GM23338 (cell line): Measurements from ENCODE around the gene PLAAT1. TPM values are rescaled to one million over a fixed set of nuclear protein-coding genes. Genes with fewer than 3 reads are reported as not detected.

Experiments used
- ATAC-seq: fragments of 200-7000 bp; cut with Tn5 transposase; 3 replicates; pipeline ENCODE4 v1.9.1; 2020
- DNase-seq: peaks from one replicate; pipeline ENCODE4 v3.0.0-alpha.2; 2015; ENCODE audit warnings: low spot score
- H2AFZ ChIP-seq: fragments of 200-600 bp; sonication (generic); 2 replicates; pipeline ENCODE4 v1.8.0; 2016; ENCODE audit warnings: antibody characterized with exemption, mild to moderate bottlenecking, moderate library complexity
- H3F3A ChIP-seq: fragments of 200-600 bp; sonication (generic); replicated peaks from 2 replicates; pipeline ENCODE4 v1.8.0; 2017; ENCODE audit warnings: antibody characterized with exemption, mixed run types, low read depth
- H3K27ac ChIP-seq: fragments of 200-600 bp; sonication (generic); 2 replicates; pipeline ENCODE4 v1.6.1; 2016; ENCODE audit warnings: low read depth
- H3K27me3 ChIP-seq: fragments of 200-600 bp; sonication (generic); 2 replicates; pipeline ENCODE4 v1.8.0; 2016; ENCODE audit warnings: mild to moderate bottlenecking, mixed run types, moderate library complexity; ENCODE audit not compliant: insufficient read depth
- H3K36me3 ChIP-seq: fragments of 200-600 bp; sonication (generic); 2 replicates; pipeline ENCODE4 v1.8.0; 2016; ENCODE audit warnings: mild to moderate bottlenecking; ENCODE audit not compliant: insufficient read depth
- H3K4me1 ChIP-seq: fragments of 200-600 bp; sonication (generic); 2 replicates; pipeline ENCODE4 v1.8.0; 2016; ENCODE audit warnings: mild to moderate bottlenecking, moderate library complexity; ENCODE audit not compliant: insufficient read depth
- H3K4me2 ChIP-seq: fragments of 200-600 bp; sonication (generic); 2 replicates; pipeline ENCODE4 v1.7.1; 2017; ENCODE audit warnings: mixed run types
- H3K4me3 ChIP-seq: fragments of 200-600 bp; sonication (generic); 2 replicates; pipeline ENCODE4 v1.6.1; 2016; ENCODE audit warnings: mixed run types
- H3K79me2 ChIP-seq: fragments of 200-600 bp; sonication (generic); replicated peaks from 2 replicates; pipeline ENCODE4 v1.8.0; 2017; ENCODE audit warnings: mild to moderate bottlenecking; ENCODE audit not compliant: insufficient read depth
- H3K9me2 ChIP-seq: fragments of 200-600 bp; sonication (generic); 2 replicates; pipeline ENCODE4 v1.8.0; 2017; ENCODE audit not compliant: insufficient read depth
- H4K20me1 ChIP-seq: fragments of 200-600 bp; sonication (generic); replicated peaks from 2 replicates; pipeline ENCODE4 v1.8.0; 2017; ENCODE audit warnings: mild to moderate bottlenecking; ENCODE audit not compliant: insufficient read depth
- H3K27ac Mint-ChIP-seq: 2 replicates; pipeline ENCODE4 v1.8.0; 2020; ENCODE audit warnings: inconsistent platforms, mild to moderate bottlenecking, moderate library complexity, mixed read lengths
- H3K27me3 Mint-ChIP-seq: 3 replicates; pipeline ENCODE4 v1.8.0; 2022; ENCODE audit warnings: low read depth, mild to moderate bottlenecking, moderate library complexity, mixed read lengths, inconsistent platforms; ENCODE audit not compliant: insufficient read depth, poor library complexity
- H3K36me3 Mint-ChIP-seq: 3 replicates; pipeline ENCODE4 v1.8.0; 2021; ENCODE audit warnings: low read depth, mild to moderate bottlenecking, inconsistent platforms, moderate library complexity, mixed read lengths
- H3K4me1 Mint-ChIP-seq: 3 replicates; pipeline ENCODE4 v1.8.0; 2020; ENCODE audit warnings: mild to moderate bottlenecking, inconsistent platforms, mixed read lengths
- H3K4me3 Mint-ChIP-seq: 3 replicates; pipeline ENCODE4 v1.8.0; 2021; ENCODE audit warnings: moderate library complexity, mild to moderate bottlenecking, inconsistent platforms, mixed read lengths
- H3K9me3 Mint-ChIP-seq: 3 replicates; pipeline ENCODE4 v1.8.0; 2020; ENCODE audit warnings: moderate library complexity, mild to moderate bottlenecking, inconsistent platforms, mixed read lengths
- CREB1 ChIP-seq: fragments of 250-450 bp; sonication (Bioruptor Pico); IDR thresholded peaks from 2 replicates; pipeline ENCODE4 v1.5.0; 2020; ENCODE audit warnings: low read depth, mild to moderate bottlenecking, moderate library complexity
- ETS1 ChIP-seq: IDR thresholded peaks from 2 replicates; pipeline ENCODE4 v1.6.1; 2016; ENCODE audit warnings: antibody characterized with exemption
- EZH2phosphoT487 ChIP-seq: fragments of 200-600 bp; sonication (generic); IDR thresholded peaks from one replicate; pipeline ENCODE4 v1.8.1; 2018; ENCODE audit warnings: antibody characterized with exemption; ENCODE audit not compliant: unreplicated experiment
- JUNB ChIP-seq: IDR thresholded peaks from one replicate; pipeline ENCODE4 v1.6.1; 2016; ENCODE audit warnings: antibody characterized with exemption; ENCODE audit not compliant: unreplicated experiment
- NANOG ChIP-seq: IDR thresholded peaks from 2 replicates; pipeline ENCODE4 v1.6.1; 2016; ENCODE audit warnings: antibody characterized with exemption, borderline replicate concordance
- POLR2AphosphoS5 ChIP-seq: IDR thresholded peaks from 2 replicates; pipeline ENCODE4 v1.6.1; 2016; ENCODE audit warnings: antibody characterized with exemption, low read depth
- STAT1 ChIP-seq: IDR thresholded peaks from one replicate; pipeline ENCODE4 v1.6.1; 2016; ENCODE audit warnings: antibody characterized with exemption; ENCODE audit not compliant: unreplicated experiment
- ZNF331 ChIP-seq: fragments of 250-450 bp; sonication (Bioruptor Pico); IDR thresholded peaks from 2 replicates; pipeline ENCODE4 v1.5.0; 2020; ENCODE audit warnings: low read depth, mild to moderate bottlenecking, moderate library complexity
- polyA plus RNA-seq: library from polyadenylated mRNA; unstranded; fragments of >200 nt; fragmentation: Nextera tagmentation; extraction: Ambion mirVana; gene quantifications from 2 replicates; pipeline ENCODE4 v1.2.1, GENCODE V29; 2016
- total RNA-seq: library from RNA; depleted of rRNA; stranded (reverse); fragments of >200 nt; shearing (Covaris generic); gene quantifications from 2 replicates; pipeline ENCODE4 v1.2.3, GENCODE V29; 2014
- TF ChIP-seq, protein P1 (sequence below), 2 experiments: fragments of 200-600 bp in 1 of 2; sonication (generic) in 1 of 2; conservative IDR thresholded peaks; 2 replicates each; pipeline versions ENCODE4 v1.5.1 to v1.6.1; 2016 to 2017; ENCODE audit warnings: antibody characterized with exemption in 2 of 2, low read depth in 2 of 2, mild to moderate bottlenecking in 2 of 2, moderate library complexity in 1 of 2
- TF ChIP-seq, protein P2 (sequence below): fragments of 250-450 bp; sonication (Bioruptor Pico); IDR thresholded peaks from 2 replicates; pipeline ENCODE4 v1.5.0; 2020; ENCODE audit warnings: mild to moderate bottlenecking, moderate library complexity
- TF ChIP-seq, protein P3 (sequence below): IDR thresholded peaks from one replicate; pipeline ENCODE4 v1.6.1; 2018; ENCODE audit warnings: antibody characterized with exemption; ENCODE audit not compliant: unreplicated experiment

PLAAT1 gene
- total and polyA plus RNA-seq, 2 experiments from 2014 or later = 5.4 to 6.7 TPM

- TF ChIP-seq ETS1 = no peak
These were observed 2.5 kb downstream of the PLAAT1 start (continued) for GRCh38 chr3:193243571-193243970.

GRCh38 chr3:193248848-193249468 is 7.9 kb downstream of the PLAAT1 start:
- no peaks in the 10 kb centered on the region for H3K27me3 ChIP-seq
- 0 out of 2 replicates have a peak, but pooled peaks cover 5% of the 10 kb centered on the region for H3K9me2 ChIP-seq
- DNase-seq (no peak), ATAC-seq (no peak)
- H3K27ac Mint-ChIP-seq = no peak overlapping the region
- peaks cover 35% of the 10 kb centered on the region for H3K9me3 Mint-ChIP-seq
- H3K4me1 ChIP-seq = no peaks in the 10 kb centered on the region
- H3K27me3 Mint-ChIP-seq = no peaks in the 10 kb centered on the region
- no peak overlapping the region for H2AFZ ChIP-seq
- no peaks in the 10 kb centered on the region for H3K4me1 Mint-ChIP-seq
- no peak overlapping the region for H3K4me3 Mint-ChIP-seq
- no peak overlapping the region for H3K27ac ChIP-seq
- H3K79me2 ChIP-seq = 0 out of 2 replicates have a peak, but pooled peaks cover 8% of the 10 kb centered on the region
- no peaks in the 10 kb centered on the region for H3F3A ChIP-seq
- no peak overlapping the region for H3K4me2 ChIP-seq
- peaks cover 39% of the 10 kb centered on the region for H3K36me3 Mint-ChIP-seq
- H3K36me3 ChIP-seq = peaks cover 15% of the 10 kb centered on the region
- no peak overlapping the region for H3K4me3 ChIP-seq
- H4K20me1 ChIP-seq = no peaks in the 10 kb centered on the region
- no peak for TF ChIP-seq POLR2AphosphoS5
- TF ChIP-seq NANOG = no peak
- TF ChIP-seq, protein P1, sequence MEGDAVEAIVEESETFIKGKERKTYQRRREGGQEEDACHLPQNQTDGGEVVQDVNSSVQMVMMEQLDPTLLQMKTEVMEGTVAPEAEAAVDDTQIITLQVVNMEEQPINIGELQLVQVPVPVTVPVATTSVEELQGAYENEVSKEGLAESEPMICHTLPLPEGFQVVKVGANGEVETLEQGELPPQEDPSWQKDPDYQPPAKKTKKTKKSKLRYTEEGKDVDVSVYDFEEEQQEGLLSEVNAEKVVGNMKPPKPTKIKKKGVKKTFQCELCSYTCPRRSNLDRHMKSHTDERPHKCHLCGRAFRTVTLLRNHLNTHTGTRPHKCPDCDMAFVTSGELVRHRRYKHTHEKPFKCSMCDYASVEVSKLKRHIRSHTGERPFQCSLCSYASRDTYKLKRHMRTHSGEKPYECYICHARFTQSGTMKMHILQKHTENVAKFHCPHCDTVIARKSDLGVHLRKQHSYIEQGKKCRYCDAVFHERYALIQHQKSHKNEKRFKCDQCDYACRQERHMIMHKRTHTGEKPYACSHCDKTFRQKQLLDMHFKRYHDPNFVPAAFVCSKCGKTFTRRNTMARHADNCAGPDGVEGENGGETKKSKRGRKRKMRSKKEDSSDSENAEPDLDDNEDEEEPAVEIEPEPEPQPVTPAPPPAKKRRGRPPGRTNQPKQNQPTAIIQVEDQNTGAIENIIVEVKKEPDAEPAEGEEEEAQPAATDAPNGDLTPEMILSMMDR (conservative IDR thresholded peaks at IDR 0.05; ENCODE audit: low read depth in 2 of 2) = no peak
- TF ChIP-seq, protein P2, sequence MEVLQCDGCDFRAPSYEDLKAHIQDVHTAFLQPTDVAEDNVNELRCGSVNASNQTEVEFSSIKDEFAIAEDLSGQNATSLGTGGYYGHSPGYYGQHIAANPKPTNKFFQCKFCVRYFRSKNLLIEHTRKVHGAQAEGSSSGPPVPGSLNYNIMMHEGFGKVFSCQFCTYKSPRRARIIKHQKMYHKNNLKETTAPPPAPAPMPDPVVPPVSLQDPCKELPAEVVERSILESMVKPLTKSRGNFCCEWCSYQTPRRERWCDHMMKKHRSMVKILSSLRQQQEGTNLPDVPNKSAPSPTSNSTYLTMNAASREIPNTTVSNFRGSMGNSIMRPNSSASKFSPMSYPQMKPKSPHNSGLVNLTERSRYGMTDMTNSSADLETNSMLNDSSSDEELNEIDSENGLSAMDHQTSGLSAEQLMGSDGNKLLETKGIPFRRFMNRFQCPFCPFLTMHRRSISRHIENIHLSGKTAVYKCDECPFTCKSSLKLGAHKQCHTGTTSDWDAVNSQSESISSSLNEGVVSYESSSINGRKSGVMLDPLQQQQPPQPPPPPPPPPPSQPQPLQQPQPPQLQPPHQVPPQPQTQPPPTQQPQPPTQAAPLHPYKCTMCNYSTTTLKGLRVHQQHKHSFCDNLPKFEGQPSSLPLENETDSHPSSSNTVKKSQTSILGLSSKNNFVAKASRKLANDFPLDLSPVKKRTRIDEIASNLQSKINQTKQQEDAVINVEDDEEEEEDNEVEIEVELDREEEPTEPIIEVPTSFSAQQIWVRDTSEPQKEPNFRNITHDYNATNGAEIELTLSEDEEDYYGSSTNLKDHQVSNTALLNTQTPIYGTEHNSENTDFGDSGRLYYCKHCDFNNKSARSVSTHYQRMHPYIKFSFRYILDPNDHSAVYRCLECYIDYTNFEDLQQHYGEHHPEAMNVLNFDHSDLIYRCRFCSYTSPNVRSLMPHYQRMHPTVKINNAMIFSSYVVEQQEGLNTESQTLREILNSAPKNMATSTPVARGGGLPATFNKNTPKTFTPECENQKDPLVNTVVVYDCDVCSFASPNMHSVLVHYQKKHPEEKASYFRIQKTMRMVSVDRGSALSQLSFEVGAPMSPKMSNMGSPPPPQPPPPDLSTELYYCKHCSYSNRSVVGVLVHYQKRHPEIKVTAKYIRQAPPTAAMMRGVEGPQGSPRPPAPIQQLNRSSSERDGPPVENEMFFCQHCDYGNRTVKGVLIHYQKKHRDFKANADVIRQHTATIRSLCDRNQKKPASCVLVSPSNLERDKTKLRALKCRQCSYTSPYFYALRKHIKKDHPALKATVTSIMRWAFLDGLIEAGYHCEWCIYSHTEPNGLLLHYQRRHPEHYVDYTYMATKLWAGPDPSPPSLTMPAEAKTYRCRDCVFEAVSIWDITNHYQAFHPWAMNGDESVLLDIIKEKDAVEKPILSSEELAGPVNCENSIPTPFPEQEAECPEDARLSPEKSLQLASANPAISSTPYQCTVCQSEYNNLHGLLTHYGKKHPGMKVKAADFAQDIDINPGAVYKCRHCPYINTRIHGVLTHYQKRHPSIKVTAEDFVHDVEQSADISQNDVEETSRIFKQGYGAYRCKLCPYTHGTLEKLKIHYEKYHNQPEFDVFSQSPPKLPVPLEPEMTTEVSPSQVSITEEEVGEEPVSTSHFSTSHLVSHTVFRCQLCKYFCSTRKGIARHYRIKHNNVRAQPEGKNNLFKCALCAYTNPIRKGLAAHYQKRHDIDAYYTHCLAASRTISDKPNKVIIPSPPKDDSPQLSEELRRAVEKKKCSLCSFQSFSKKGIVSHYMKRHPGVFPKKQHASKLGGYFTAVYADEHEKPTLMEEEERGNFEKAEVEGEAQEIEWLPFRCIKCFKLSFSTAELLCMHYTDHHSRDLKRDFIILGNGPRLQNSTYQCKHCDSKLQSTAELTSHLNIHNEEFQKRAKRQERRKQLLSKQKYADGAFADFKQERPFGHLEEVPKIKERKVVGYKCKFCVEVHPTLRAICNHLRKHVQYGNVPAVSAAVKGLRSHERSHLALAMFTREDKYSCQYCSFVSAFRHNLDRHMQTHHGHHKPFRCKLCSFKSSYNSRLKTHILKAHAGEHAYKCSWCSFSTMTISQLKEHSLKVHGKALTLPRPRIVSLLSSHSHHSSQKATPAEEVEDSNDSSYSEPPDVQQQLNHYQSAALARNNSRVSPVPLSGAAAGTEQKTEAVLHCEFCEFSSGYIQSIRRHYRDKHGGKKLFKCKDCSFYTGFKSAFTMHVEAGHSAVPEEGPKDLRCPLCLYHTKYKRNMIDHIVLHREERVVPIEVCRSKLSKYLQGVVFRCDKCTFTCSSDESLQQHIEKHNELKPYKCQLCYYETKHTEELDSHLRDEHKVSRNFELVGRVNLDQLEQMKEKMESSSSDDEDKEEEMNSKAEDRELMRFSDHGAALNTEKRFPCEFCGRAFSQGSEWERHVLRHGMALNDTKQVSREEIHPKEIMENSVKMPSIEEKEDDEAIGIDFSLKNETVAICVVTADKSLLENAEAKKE (CRISPR knock-in tag) = no peak
- TF ChIP-seq STAT1 = no peak
- no peak for TF ChIP-seq EZH2phosphoT487
- TF ChIP-seq ETS1 = no peak
- TF ChIP-seq, protein P3, sequence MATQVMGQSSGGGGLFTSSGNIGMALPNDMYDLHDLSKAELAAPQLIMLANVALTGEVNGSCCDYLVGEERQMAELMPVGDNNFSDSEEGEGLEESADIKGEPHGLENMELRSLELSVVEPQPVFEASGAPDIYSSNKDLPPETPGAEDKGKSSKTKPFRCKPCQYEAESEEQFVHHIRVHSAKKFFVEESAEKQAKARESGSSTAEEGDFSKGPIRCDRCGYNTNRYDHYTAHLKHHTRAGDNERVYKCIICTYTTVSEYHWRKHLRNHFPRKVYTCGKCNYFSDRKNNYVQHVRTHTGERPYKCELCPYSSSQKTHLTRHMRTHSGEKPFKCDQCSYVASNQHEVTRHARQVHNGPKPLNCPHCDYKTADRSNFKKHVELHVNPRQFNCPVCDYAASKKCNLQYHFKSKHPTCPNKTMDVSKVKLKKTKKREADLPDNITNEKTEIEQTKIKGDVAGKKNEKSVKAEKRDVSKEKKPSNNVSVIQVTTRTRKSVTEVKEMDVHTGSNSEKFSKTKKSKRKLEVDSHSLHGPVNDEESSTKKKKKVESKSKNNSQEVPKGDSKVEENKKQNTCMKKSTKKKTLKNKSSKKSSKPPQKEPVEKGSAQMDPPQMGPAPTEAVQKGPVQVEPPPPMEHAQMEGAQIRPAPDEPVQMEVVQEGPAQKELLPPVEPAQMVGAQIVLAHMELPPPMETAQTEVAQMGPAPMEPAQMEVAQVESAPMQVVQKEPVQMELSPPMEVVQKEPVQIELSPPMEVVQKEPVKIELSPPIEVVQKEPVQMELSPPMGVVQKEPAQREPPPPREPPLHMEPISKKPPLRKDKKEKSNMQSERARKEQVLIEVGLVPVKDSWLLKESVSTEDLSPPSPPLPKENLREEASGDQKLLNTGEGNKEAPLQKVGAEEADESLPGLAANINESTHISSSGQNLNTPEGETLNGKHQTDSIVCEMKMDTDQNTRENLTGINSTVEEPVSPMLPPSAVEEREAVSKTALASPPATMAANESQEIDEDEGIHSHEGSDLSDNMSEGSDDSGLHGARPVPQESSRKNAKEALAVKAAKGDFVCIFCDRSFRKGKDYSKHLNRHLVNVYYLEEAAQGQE = no peak
- no peak for TF ChIP-seq ZNF331 (CRISPR knock-in tag)
- TF ChIP-seq CREB1 (CRISPR knock-in tag) = no peak
- TF ChIP-seq JUNB = no peak
